Measurements from ENCODE around the gene PER2. TPM values are rescaled to one million over a fixed set of nuclear protein-coding genes. Genes with fewer than 3 reads are reported as not detected.

PER2 gene
- total RNA-seq, 2 experiments from 2014 or later = 33.8 to 38.2 TPM

GRCh38 chr2:238284802-238285515 is 3.5 kb downstream of the PER2 start:
- Histone ChIP-seq H3K4me1 (ENCODE audit: insufficient read depth, low read length) (peaks cover 47% of the 10 kb centered on the region), H3K36me3 (ENCODE audit: insufficient read depth, low read length) (peaks cover 5% of the 10 kb centered on the region), H3K9me3 (ENCODE audit: control insufficient read depth in 1 of 2, insufficient read depth in 1 of 2, low read length in 2 of 2) (no peaks in the 10 kb centered on the region), H3K27ac (ENCODE audit: low read depth in 1 of 2, low read length in 2 of 2) (no peak overlapping the region), H3K4me3 (ENCODE audit: low read length) (no peak overlapping the region), H3K27me3 (ENCODE audit: control insufficient read depth in 1 of 2, insufficient read depth in 2 of 2, low read length in 2 of 2) (no peaks in the 10 kb centered on the region)
- ChIA-PET POLR2A (no interaction called here), CTCF (no interaction called here)
- Mint-ChIP-seq H3K4me3 (no peak overlapping the region), H3K27me3 (no peaks in the 10 kb centered on the region), H3K36me3 (ENCODE audit: low read depth) (peaks cover 8% of the 10 kb centered on the region), H3K27ac (peak overlapping the region; percentile 33), H3K4me1 (ENCODE audit: low read depth) (peaks cover 60% of the 10 kb centered on the region), H3K9me3 (no peaks in the 10 kb centered on the region)
- ATAC-seq (ENCODE audit: poor library complexity) = no peak
- no peak for TF ChIP-seq CTCF (IDR thresholded peaks at IDR 0.05)
- intact Hi-C loops (cut with DNase I, micrococcal nuclease) = loop anchor here in 1 of 2 experiments (5.0 kb wide), 1 partner anchor 223 kb away; the partner anchor contains the start of gene SCLY
- DNase-seq = no peak

GRCh38 chr2:238282861-238283738 is 5.3 kb downstream of the PER2 start:
- no peak overlapping the region for H3K4me3 Mint-ChIP-seq
- Histone ChIP-seq H3K4me1 (ENCODE audit: insufficient read depth, low read length) (peaks cover 36% of the 10 kb centered on the region), H3K36me3 (ENCODE audit: insufficient read depth, low read length) (peaks cover 5% of the 10 kb centered on the region), H3K27ac (ENCODE audit: low read depth in 1 of 2, low read length in 2 of 2) (no peak overlapping the region), H3K27me3 (ENCODE audit: control insufficient read depth in 1 of 2, insufficient read depth in 2 of 2, low read length in 2 of 2) (no peaks in the 10 kb centered on the region), H3K4me3 (ENCODE audit: low read length) (no peak overlapping the region), H3K9me3 (ENCODE audit: control insufficient read depth in 1 of 2, insufficient read depth in 1 of 2, low read length in 2 of 2) (no peaks in the 10 kb centered on the region)
- no peaks in the 10 kb centered on the region for H3K27me3 Mint-ChIP-seq
- intact Hi-C loops (cut with DNase I, micrococcal nuclease) = no loop called here
- ATAC-seq (ENCODE audit: poor library complexity) (no peak), DNase-seq (no peak)
- peaks cover 52% of the 10 kb centered on the region for H3K4me1 Mint-ChIP-seq (ENCODE audit: low read depth)
- POLR2A ChIA-PET = no interaction called here
- no peak overlapping the region for H3K27ac Mint-ChIP-seq
- H3K9me3 Mint-ChIP-seq = no peaks in the 10 kb centered on the region
- CTCF ChIA-PET = no interaction called here
- TF ChIP-seq CTCF (IDR thresholded peaks at IDR 0.05) = no peak
- H3K36me3 Mint-ChIP-seq (ENCODE audit: low read depth) = peaks cover 5% of the 10 kb centered on the region

- no peak overlapping the region for H3K4me3 Mint-ChIP-seq
- CTCF ChIA-PET = no interaction called here
- no peak for TF ChIP-seq CTCF (IDR thresholded peaks at IDR 0.05)
- H3K27me3 ChIP-seq (ENCODE audit: control insufficient read depth in 1 of 2, insufficient read depth in 2 of 2, low read length in 2 of 2) = no peaks in the 10 kb centered on the region
- H3K4me1 ChIP-seq (ENCODE audit: insufficient read depth, low read length) = peaks cover 24% of the 10 kb centered on the region
- H3K27ac Mint-ChIP-seq = no peak overlapping the region
- no peak for DNase-seq
- no peak overlapping the region for H3K4me3 ChIP-seq (ENCODE audit: low read length)
- intact Hi-C loops (cut with DNase I, micrococcal nuclease) = no loop called here
- no peak overlapping the region for H3K27ac ChIP-seq (ENCODE audit: low read depth in 1 of 2, low read length in 2 of 2)
- H3K36me3 Mint-ChIP-seq (ENCODE audit: low read depth) = peaks cover 15% of the 10 kb centered on the region
- no peaks in the 10 kb centered on the region for H3K9me3 ChIP-seq (ENCODE audit: control insufficient read depth in 1 of 2, insufficient read depth in 1 of 2, low read length in 2 of 2)
- H3K36me3 ChIP-seq (ENCODE audit: insufficient read depth, low read length) = peaks cover 13% of the 10 kb centered on the region
- no peak for ATAC-seq (ENCODE audit: poor library complexity)
- H3K4me1 Mint-ChIP-seq (ENCODE audit: low read depth) = peaks cover 43% of the 10 kb centered on the region
- no peaks in the 10 kb centered on the region for H3K9me3 Mint-ChIP-seq
- H3K27me3 Mint-ChIP-seq = no peaks in the 10 kb centered on the region
- POLR2A ChIA-PET = no interaction called here
Observed at GRCh38 chr2:238281826-238282480, 6.5 kb downstream of the PER2 start.

Data from CD4-positive, alpha-beta T cell (primary cell).